ENCODE results near the gene SIX1.

Gene SIX1

GRCh38 chr14:60594062-60594461 is 55.2 kb downstream of the SIX1 start:
- TF ChIP-seq CTCF (IDR thresholded peaks at IDR 0.05; ENCODE audit: low read depth, low read length, missing control alignments) = no peak
- DNase-seq (ENCODE audit: low read depth) = no peak
- H3K4me3 ChIP-seq (ENCODE audit: low read depth, low read length) = no peak overlapping the region
